HG02759 (cell line): ENCODE results near the gene SUFU.
A peak's percentile ranks its signal among the peaks of the same experiment; 100 is the strongest.
"Not testable (repeated sequence)": the region's sequence is repeated elsewhere in the genome, so short reads cannot be mapped to it uniquely, and the experiment has no call there.

Experiments
- ATAC-seq: cut with Tn5 transposase; IDR thresholded peaks from one replicate; pipeline ENCODE4 v1.9.1; 2021; ENCODE audit warnings: mild to moderate bottlenecking, moderate library complexity; ENCODE audit not compliant: unreplicated experiment

The SUFU gene

DNA sequence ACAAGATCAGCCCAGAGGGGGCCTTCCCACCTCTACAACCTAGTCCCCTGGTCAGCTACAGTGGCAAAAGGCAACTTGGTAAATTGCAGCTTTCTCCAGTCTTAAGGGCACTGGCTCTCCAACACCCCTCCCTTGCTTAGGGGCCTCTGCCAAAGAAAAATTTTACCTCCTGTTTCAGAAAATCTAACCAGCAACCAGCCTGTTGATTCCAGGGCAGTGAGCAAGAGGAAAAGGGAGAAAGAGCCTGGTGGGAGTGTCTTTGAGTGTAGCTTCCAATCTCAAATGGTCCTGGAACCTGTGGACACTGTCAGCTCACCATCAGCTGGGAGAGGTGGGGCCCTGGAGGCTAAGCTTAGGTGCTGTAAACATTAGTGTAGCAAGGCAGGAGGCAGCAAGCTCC lies 24.1 kb upstream of the SUFU start:
- no peak for ATAC-seq

DNA sequence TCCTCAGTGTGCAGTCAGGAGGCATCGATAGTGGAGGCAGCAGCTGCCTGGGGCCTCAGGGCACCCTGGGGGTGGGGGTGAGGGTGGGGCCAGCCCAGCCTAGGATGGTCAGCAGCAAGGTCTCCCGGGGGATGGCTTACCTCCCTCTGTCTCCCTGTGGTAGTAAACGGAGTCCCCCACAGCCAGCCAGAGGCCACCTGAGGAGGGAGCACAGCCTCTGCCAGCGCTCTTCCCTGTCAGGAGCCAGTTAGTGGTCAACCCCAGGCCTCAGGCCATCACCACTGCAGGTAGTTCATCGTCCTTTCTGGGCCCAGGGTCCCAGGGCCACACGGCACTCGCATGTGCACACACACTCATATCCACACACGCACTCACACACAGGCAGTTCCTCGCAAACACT lies 23.4 kb upstream of the SUFU start:
- ATAC-seq, result no peak

DNA sequence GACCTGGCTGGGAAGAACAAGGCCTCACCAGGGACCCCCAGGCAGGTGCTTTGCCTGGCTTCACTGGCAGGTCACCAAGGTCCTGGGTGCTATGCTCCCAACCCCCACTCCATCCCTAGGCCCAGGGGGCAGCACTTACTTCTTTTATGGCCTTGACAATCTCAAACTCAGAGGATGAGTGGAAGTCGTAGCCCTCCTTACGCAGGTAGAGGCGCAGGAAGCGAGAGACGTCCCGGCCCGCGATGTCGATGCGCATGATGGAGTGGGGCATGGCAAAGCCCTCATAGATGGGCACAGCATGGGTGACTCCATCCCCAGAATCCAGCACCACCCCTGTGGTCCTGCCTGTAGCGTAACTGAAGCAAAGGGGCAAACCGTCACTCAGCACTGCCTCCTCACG lies 19.8 kb upstream of the SUFU start:
- no peak for ATAC-seq

- ATAC-seq, result no peak
Measured at GRCh38 chr10:102485093-102485784, 18.5 kb upstream of the SUFU start.

- no peak for ATAC-seq
Measured at GRCh38 chr10:102491136-102491535, 12.6 kb upstream of the SUFU start.

- no peak for ATAC-seq
Measured at GRCh38 chr10:102492344-102492939, 11.3 kb upstream of the SUFU start.

DNA sequence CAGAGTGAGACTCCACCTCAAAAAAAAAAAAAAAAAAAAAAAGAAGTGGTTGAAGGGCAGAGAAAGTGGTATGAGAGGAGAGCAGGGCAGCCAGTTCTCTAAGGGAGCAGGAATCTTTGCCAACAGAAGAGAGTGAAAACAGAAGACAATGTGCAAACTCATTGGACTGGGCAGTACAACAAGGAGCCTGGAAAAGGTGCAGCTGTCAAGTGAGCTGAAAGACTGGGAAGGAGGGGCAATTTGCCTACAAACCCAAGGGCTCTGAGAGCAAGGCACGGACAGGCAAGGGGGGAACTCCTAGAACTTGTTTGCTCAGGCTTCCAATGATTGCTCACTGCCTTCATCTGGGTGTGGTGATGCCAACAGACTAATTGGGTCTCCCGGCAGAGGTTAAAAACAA lies 10.8 kb upstream of the SUFU start:
- no peak for ATAC-seq

- ATAC-seq, result no peak
Measured at GRCh38 chr10:102493771-102494170, 10.0 kb upstream of the SUFU start.

- ATAC-seq, result no peak
Measured at GRCh38 chr10:102497545-102497944, 6.2 kb upstream of the SUFU start.

DNA sequence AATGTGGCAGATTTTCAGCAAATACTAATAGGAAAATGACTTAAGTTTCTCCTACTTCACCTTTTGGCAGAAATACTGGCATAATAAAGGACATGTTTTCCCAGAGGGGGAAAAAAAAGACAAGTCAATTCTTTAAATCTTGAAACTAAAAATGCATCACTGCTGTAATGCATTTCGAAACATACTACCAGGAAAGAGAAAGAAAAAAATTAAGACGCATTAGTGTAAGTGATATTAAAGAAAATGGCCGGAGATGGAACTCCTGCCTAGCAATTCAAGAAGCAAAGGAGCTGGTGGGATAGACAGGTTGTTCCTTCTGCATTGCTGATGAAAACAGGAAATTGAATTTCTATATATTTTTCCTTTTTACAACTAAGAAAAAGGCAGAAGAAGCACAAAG lies 4.4 kb upstream of the SUFU start:
- no peak for ATAC-seq

GRCh38 chr10:102500686-102501085 lies 3.1 kb upstream of the SUFU start:
- not testable (repeated sequence) for ATAC-seq

- ATAC-seq, result no peak
Measured at GRCh38 chr10:102501201-102502028, 2.4 kb upstream of the SUFU start.

- ATAC-seq, result peak; percentile 73
Measured at GRCh38 chr10:102502029-102502336, 1.8 kb upstream of the SUFU start.

- ATAC-seq, result peak; percentile 47
Measured at GRCh38 chr10:102502337-102503151, 1.2 kb upstream of the SUFU start, which contains the start of gene ACTR1A. TSS of gene ACTR1A (minus strand) at chr10:102502712. CDS start at chr10:102502647, 65 bp downstream.

DNA sequence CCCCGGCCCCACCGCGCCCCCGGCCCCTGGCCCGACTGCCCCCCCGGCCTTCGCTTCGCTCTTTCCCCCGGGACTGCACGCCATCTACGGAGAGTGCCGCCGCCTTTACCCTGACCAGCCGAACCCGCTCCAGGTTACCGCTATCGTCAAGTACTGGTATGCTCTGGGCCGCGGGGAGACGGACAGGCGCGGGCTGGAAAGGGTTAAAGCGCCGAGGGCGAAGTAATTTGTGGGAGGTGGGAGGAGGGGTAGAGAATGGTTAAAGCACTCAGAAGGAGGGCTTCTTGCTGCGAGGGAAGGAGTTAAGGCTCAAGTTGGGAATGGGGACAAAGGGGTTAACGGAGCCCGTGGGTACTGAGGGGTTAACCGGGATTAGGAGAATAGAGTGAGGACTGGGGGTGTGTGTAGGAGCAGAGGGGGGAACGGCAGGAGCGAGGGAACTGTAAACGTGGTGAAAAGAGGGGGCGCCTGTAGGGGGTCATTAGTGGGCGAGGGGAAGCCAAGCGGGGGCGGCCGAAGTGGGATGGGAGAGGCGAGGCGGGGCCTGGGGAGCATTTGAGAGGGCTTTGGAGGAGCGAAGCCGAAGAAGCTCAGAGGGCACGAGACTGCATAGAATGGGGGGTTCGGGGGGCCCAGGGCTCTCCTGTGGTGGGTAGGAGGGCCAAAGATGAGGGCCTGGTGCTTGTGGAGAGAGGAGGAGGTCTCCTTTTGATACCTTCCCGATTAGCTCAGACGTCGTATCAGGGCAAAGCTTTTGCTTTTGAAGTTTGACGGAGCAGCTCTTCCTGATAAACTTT lies 605 bp downstream of the SUFU start:
- no peak for ATAC-seq

DNA sequence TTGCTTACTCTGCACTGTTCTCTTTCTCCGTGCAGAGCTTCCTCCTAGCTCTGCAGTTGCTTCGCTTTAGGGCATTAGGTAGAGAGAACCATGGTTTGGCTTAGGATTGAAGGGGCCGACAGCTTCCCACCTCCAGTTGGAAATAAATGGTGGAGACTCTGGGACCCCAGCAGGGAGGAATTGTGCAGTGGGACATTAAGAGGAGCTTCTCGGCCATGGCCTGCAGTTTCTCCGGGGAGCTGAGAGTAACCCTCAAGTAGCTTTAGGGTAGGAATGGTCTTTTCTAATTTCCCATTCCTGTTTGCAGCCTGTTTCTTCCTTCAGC lies 1.2 kb downstream of the SUFU start:
- ATAC-seq, result no peak

- ATAC-seq, result no peak
Measured at GRCh38 chr10:102505462-102506115, 1.8 kb downstream of the SUFU start.

DNA sequence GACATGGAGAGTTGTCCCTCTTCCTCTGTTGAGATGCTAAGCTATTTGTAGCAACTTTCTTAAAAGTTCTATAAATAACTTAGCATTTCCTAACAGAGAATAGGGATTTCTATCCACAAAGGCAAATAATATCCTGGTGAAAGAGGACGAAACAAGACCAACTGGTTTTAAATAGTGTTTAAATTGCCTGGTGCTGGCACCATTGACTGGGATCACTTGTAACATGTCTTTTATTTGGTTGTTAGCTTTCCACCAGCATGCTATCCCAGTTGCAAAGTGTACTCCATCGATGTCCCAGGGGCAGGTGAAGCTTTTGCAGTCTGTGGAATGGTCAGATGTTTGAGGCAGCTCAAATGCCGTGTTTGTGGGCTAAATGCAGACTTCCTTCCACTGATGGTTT lies 3.7 kb downstream of the SUFU start:
- no peak for ATAC-seq

- ATAC-seq, result no peak
Measured at GRCh38 chr10:102508506-102508905, 4.7 kb downstream of the SUFU start.

GRCh38 chr10:102509387-102509786 lies 5.6 kb downstream of the SUFU start:
- no peak for ATAC-seq
